BLaER1 (cell line): Measurements from ENCODE around the gene CLIC1.
A peak's percentile ranks its signal among the peaks of the same experiment; 100 is the strongest.

ENCODE experiments used
- H3K27ac ChIP-seq: shearing (Covaris generic); formaldehyde crosslinking; 2 replicates; pipeline ENCODE4 v1.8.1; 2022
- H3K27me3 ChIP-seq: shearing (Covaris generic); formaldehyde crosslinking; 2 replicates; pipeline ENCODE4 v1.8.1; 2022
- H3K36me3 ChIP-seq: shearing (Covaris generic); formaldehyde crosslinking; 2 replicates; pipeline ENCODE4 v1.8.1; 2022
- H3K4me1 ChIP-seq: shearing (Covaris generic); formaldehyde crosslinking; 2 replicates; pipeline ENCODE4 v1.8.1; 2022
- H3K4me2 ChIP-seq: shearing (Covaris generic); formaldehyde crosslinking; 2 replicates; pipeline ENCODE4 v1.8.1; 2022
- H3K4me3 ChIP-seq: shearing (Covaris generic); formaldehyde crosslinking; 2 replicates; pipeline ENCODE4 v1.8.1; 2022
- H3K9ac ChIP-seq: shearing (Covaris generic); formaldehyde crosslinking; 2 replicates; pipeline ENCODE4 v1.8.1; 2022
- H3K9me3 ChIP-seq: shearing (Covaris generic); formaldehyde crosslinking; 2 replicates; pipeline ENCODE4 v1.8.1; 2022
- H4K20me1 ChIP-seq: shearing (Covaris generic); formaldehyde crosslinking; 2 replicates; pipeline ENCODE4 v1.8.1; 2022
- Cebpa-rat ChIP-seq: shearing (Covaris generic); IDR thresholded peaks from 2 replicates; pipeline ENCODE4 v1.8.1; 2022

CLIC1 gene

GRCh38 chr6:31681135-31681671, 55.1 kb downstream of the CLIC1 start:
- Histone ChIP-seq H3K4me3 (peak overlapping the region; percentile 54), H3K9ac (peak overlapping the region; percentile 54; the same call in 1 of the 2 replicates)

More at GRCh38 chr6:31681135-31681671, 55.1 kb downstream of the CLIC1 start:
- Histone ChIP-seq H3K4me1 (peaks cover 59% of the 10 kb centered on the region), H3K4me2 (peak overlapping the region; percentile 91), H3K27me3 (no peaks in the 10 kb centered on the region), H4K20me1 (peaks cover 26% of the 10 kb centered on the region), H3K27ac (peak overlapping the region; percentile 39), H3K36me3 (peaks cover 30% of the 10 kb centered on the region), H3K9me3 (no peaks in the 10 kb centered on the region)
- TF ChIP-seq Cebpa-rat, result no peak
